Measurements from ENCODE around the gene RFXANK.

RFXANK gene

DNA sequence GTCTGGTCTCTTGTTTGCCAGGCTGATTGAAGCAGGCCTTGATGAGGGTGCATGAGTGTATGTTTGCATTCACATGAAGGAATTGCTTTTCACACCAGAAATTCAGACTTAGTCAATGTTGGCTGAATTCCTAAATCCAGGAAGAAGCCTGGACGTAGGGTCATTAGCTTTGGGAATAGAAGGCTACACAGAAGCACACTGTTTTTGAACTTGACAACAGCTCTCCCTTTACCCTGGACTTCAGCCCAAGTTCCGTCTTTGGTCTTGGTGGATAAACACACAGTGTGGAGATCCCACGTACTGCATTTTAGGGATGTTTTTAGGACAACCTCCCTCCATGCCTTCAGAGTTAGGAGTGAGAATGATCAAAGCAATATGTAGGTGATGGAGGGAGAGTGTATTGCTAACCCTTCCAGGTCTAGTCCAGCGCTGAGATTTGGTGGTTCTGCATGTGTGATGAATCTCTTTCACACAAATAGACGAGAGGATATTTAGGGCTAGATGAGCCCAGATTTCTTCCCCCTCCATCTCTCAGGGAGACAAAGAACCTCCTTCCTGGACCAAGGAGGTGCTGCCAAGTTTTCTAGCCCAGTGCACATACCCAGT lies 58.2 kb downstream of the RFXANK start:
- Histone ChIP-seq H4K20me1 (no peaks in the 10 kb centered on the region), H3K27ac (no peak overlapping the region), H3K4me1 (no peaks in the 10 kb centered on the region), H3K9me3 (no peaks in the 10 kb centered on the region), H3K4me2 (no peak overlapping the region), H3K36me3 (no peaks in the 10 kb centered on the region), H3K9ac (no peak overlapping the region), H3K27me3 (no peaks in the 10 kb centered on the region), H3K4me3 (no peak overlapping the region)
- TF ChIP-seq Cebpa-rat (IDR thresholded peaks at IDR 0.05) = no peak
